ENCODE data around the gene CASS4. TPM values are rescaled to one million over a fixed set of nuclear protein-coding genes. Genes with fewer than 3 reads are reported as not detected.
A peak's percentile ranks its signal among the peaks of the same experiment; 100 is the strongest.

The CASS4 gene, protein sequence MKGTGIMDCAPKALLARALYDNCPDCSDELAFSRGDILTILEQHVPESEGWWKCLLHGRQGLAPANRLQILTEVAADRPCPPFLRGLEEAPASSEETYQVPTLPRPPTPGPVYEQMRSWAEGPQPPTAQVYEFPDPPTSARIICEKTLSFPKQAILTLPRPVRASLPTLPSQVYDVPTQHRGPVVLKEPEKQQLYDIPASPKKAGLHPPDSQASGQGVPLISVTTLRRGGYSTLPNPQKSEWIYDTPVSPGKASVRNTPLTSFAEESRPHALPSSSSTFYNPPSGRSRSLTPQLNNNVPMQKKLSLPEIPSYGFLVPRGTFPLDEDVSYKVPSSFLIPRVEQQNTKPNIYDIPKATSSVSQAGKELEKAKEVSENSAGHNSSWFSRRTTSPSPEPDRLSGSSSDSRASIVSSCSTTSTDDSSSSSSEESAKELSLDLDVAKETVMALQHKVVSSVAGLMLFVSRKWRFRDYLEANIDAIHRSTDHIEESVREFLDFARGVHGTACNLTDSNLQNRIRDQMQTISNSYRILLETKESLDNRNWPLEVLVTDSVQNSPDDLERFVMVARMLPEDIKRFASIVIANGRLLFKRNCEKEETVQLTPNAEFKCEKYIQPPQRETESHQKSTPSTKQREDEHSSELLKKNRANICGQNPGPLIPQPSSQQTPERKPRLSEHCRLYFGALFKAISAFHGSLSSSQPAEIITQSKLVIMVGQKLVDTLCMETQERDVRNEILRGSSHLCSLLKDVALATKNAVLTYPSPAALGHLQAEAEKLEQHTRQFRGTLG
- total RNA-seq (ENCODE audit: unreplicated experiment) = not detected
- long read RNA-seq = 0 reads

DNA sequence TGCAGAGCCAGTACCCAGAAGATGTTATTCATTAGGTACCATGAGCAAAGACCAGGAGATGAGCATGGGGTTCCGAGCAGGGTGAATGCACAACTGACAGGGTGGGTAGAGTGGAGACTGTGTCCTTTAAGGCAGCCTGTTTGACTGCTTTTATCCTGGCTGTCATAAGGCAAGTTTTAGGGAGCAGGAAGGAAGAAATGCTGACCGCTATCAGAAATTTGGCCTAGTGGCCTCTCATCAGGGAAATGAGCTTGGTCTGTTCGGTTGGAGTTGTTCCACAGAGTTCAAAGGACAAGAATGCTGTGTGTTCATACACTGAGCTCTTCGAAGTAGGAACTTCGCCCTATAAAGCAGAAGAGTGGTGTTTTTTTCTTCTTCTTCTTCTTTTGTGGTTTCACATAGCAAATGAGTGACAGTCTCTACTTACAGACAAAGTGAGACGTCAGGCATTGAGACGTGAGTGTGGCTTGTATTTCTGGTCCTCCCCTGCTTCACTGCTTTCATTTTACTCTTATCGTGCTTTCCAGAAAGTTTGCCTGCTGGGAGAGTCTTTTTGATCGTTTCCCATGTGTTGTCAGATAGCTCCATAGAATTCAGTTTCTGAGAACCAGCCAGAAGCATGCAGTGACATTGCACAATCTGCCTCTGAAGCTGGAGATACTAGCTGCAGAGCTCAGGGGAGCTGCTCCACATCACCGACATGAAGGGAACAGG lies at the start of gene CASS4:
TSS of gene CASS4 (plus strand) at position 502 of the 714 bp plus-strand sequence. CDS start at position 701, 199 bp downstream.
- no peak for TF ChIP-seq CTCF (IDR thresholded peaks at IDR 0.05; ENCODE audit: partially characterized antibody, unreplicated experiment)
- no peak for DNase-seq
- Mint-ChIP-seq H3K9me3 (ENCODE audit: unreplicated experiment) (no peaks in the 10 kb centered on the region), H3K27ac (ENCODE audit: unreplicated experiment) (no peak within 1 kb of the TSS), H3K36me3 (ENCODE audit: unreplicated experiment) (no peaks in the 10 kb centered on the region), H3K4me3 (ENCODE audit: unreplicated experiment) (no peak within 1 kb of the TSS), H3K4me1 (ENCODE audit: low read depth, unreplicated experiment) (no peaks in the 10 kb centered on the region), H3K27me3 (ENCODE audit: unreplicated experiment) (peaks cover 4% of the 10 kb centered on the region)

- Mint-ChIP-seq H3K27ac (ENCODE audit: unreplicated experiment) (no peak overlapping the region), H3K36me3 (ENCODE audit: unreplicated experiment) (peaks cover 6% of the 10 kb centered on the region), H3K9me3 (ENCODE audit: unreplicated experiment) (peaks cover 3% of the 10 kb centered on the region), H3K4me3 (ENCODE audit: unreplicated experiment) (no peak overlapping the region), H3K27me3 (ENCODE audit: unreplicated experiment) (peaks cover 9% of the 10 kb centered on the region), H3K4me1 (ENCODE audit: low read depth, unreplicated experiment) (peaks cover 18% of the 10 kb centered on the region)
- no peak for TF ChIP-seq CTCF (IDR thresholded peaks at IDR 0.05; ENCODE audit: partially characterized antibody, unreplicated experiment)
- DNase-seq = peak; percentile 38
Measured at GRCh38 chr20:56362833-56363413, 49.1 kb upstream of the CASS4 start.

- peaks cover 3% of the 10 kb centered on the region for H3K9me3 Mint-ChIP-seq (ENCODE audit: unreplicated experiment)
- H3K4me3 Mint-ChIP-seq (ENCODE audit: unreplicated experiment) = no peak overlapping the region
- no peak overlapping the region for H3K27ac Mint-ChIP-seq (ENCODE audit: unreplicated experiment)
- peaks cover 10% of the 10 kb centered on the region for H3K27me3 Mint-ChIP-seq (ENCODE audit: unreplicated experiment)
- no peak for TF ChIP-seq CTCF (IDR thresholded peaks at IDR 0.05; ENCODE audit: partially characterized antibody, unreplicated experiment)
- H3K36me3 Mint-ChIP-seq (ENCODE audit: unreplicated experiment) = peaks cover 6% of the 10 kb centered on the region
- H3K4me1 Mint-ChIP-seq (ENCODE audit: low read depth, unreplicated experiment) = peaks cover 20% of the 10 kb centered on the region
- no peak for DNase-seq
Measured at GRCh38 chr20:56363491-56363890, 48.6 kb upstream of the CASS4 start.

- no peak for TF ChIP-seq CTCF (IDR thresholded peaks at IDR 0.05; ENCODE audit: partially characterized antibody, unreplicated experiment)
- peaks cover 2% of the 10 kb centered on the region for H3K9me3 Mint-ChIP-seq (ENCODE audit: unreplicated experiment)
- peak overlapping the region; percentile 33 for H3K27ac Mint-ChIP-seq (ENCODE audit: unreplicated experiment)
- DNase-seq = no peak
- H3K36me3 Mint-ChIP-seq (ENCODE audit: unreplicated experiment) = peaks cover 6% of the 10 kb centered on the region
- H3K4me1 Mint-ChIP-seq (ENCODE audit: low read depth, unreplicated experiment) = peaks cover 10% of the 10 kb centered on the region
- no peak overlapping the region for H3K4me3 Mint-ChIP-seq (ENCODE audit: unreplicated experiment)
- H3K27me3 Mint-ChIP-seq (ENCODE audit: unreplicated experiment) = peaks cover 5% of the 10 kb centered on the region
Measured at GRCh38 chr20:56368351-56369134, 43.5 kb upstream of the CASS4 start.

Data from glutamatergic neuron (in vitro differentiated cells).